Activated T-cell treated with anti-CD3 and anti-CD28 coated beads, Interleukin-2, amount 50 U/mL, for 48 hours (primary cell): ENCODE measurements around the gene EFCAB11.
"Not testable (repeated sequence)": the region's sequence is repeated elsewhere in the genome, so short reads cannot be mapped to it uniquely, and the experiment has no call there.

ENCODE experiments used
- DNase-seq, 2 experiments: peaks; one replicate each; pipeline ENCODE4 v3.0.0-alpha.2; 2020

Gene EFCAB11

GRCh38 chr14:89910691-89911009, 43.9 kb downstream of the EFCAB11 start:
- DNase-seq: no peak

- no peak for DNase-seq
Observed at GRCh38 chr14:89909586-89909985, 44.9 kb downstream of the EFCAB11 start.

GRCh38 chr14:89908712-89909450, 45.6 kb downstream of the EFCAB11 start:
- no peak for DNase-seq

GRCh38 chr14:89907655-89908054, 46.9 kb downstream of the EFCAB11 start:
- DNase-seq: no peak

- DNase-seq: no peak
Observed at GRCh38 chr14:89906000-89906399, 48.5 kb downstream of the EFCAB11 start.

GRCh38 chr14:89903340-89903952, 51.1 kb downstream of the EFCAB11 start:
- no peak for DNase-seq

GRCh38 chr14:89902881-89903280, 51.6 kb downstream of the EFCAB11 start:
- no peak for DNase-seq

GRCh38 chr14:89900802-89901201, 53.7 kb downstream of the EFCAB11 start:
- DNase-seq: no peak

- no peak for DNase-seq
Observed at GRCh38 chr14:89899917-89900663, 54.4 kb downstream of the EFCAB11 start.

- DNase-seq: no peak
Observed at GRCh38 chr14:89899291-89899690, 55.2 kb downstream of the EFCAB11 start.

- not testable (repeated sequence) for DNase-seq
Observed at GRCh38 chr14:89893388-89893787, 61.1 kb downstream of the EFCAB11 start.

GRCh38 chr14:89892953-89893352, 61.6 kb downstream of the EFCAB11 start:
- DNase-seq: no peak

GRCh38 chr14:89891721-89892120, 62.8 kb downstream of the EFCAB11 start:
- not testable (repeated sequence) for DNase-seq

GRCh38 chr14:89891055-89891454, 63.5 kb downstream of the EFCAB11 start:
- DNase-seq: no peak

- DNase-seq: no peak
Observed at GRCh38 chr14:89890589-89890988, 63.9 kb downstream of the EFCAB11 start.

GRCh38 chr14:89889626-89890025, 64.9 kb downstream of the EFCAB11 start:
- DNase-seq: no peak

GRCh38 chr14:89884761-89885160, 69.8 kb downstream of the EFCAB11 start:
- DNase-seq: no peak

- no peak for DNase-seq
Observed at GRCh38 chr14:89881839-89882238, 72.7 kb downstream of the EFCAB11 start.

GRCh38 chr14:89874091-89874490, 80.4 kb downstream of the EFCAB11 start:
- not testable (repeated sequence) for DNase-seq

- DNase-seq: no peak
Observed at GRCh38 chr14:89870316-89870715, 84.2 kb downstream of the EFCAB11 start.

GRCh38 chr14:89869606-89870005, 84.9 kb downstream of the EFCAB11 start:
- no peak for DNase-seq

GRCh38 chr14:89866458-89866857, 88.1 kb downstream of the EFCAB11 start:
- DNase-seq: no peak

- no peak for DNase-seq
Observed at GRCh38 chr14:89865153-89865552, 89.4 kb downstream of the EFCAB11 start.

GRCh38 chr14:89862856-89863255, 91.7 kb downstream of the EFCAB11 start:
- DNase-seq: no peak
